ENCODE results near the gene TXNIP. TPM values are rescaled to one million over a fixed set of nuclear protein-coding genes. Genes with fewer than 3 reads are reported as not detected.

The TXNIP gene
- total and polyA plus RNA-seq, 2 experiments from 2014 or later: 22.8 to 29.1 TPM

DNA sequence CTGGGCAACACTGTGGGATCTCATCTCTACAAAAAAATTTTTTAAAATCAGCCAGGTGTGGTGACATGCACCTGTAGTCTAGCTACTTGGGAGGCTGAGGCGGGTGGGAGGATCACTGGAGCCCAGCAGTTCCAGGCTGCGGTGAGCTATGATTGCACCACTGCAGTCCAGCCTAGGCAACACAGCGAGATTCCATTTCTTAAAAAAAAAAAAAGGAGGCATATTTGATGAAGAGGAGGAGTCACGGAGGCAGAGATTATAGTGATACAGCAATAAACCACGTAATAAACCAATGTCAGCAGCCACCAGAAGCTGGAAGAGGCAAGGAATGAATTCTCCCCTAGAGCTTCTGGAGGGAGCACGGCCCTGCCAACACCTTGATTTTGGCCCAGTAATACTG, 42.5 kb downstream of the TXNIP start (continued):
- TF ChIP-seq, protein P1, sequence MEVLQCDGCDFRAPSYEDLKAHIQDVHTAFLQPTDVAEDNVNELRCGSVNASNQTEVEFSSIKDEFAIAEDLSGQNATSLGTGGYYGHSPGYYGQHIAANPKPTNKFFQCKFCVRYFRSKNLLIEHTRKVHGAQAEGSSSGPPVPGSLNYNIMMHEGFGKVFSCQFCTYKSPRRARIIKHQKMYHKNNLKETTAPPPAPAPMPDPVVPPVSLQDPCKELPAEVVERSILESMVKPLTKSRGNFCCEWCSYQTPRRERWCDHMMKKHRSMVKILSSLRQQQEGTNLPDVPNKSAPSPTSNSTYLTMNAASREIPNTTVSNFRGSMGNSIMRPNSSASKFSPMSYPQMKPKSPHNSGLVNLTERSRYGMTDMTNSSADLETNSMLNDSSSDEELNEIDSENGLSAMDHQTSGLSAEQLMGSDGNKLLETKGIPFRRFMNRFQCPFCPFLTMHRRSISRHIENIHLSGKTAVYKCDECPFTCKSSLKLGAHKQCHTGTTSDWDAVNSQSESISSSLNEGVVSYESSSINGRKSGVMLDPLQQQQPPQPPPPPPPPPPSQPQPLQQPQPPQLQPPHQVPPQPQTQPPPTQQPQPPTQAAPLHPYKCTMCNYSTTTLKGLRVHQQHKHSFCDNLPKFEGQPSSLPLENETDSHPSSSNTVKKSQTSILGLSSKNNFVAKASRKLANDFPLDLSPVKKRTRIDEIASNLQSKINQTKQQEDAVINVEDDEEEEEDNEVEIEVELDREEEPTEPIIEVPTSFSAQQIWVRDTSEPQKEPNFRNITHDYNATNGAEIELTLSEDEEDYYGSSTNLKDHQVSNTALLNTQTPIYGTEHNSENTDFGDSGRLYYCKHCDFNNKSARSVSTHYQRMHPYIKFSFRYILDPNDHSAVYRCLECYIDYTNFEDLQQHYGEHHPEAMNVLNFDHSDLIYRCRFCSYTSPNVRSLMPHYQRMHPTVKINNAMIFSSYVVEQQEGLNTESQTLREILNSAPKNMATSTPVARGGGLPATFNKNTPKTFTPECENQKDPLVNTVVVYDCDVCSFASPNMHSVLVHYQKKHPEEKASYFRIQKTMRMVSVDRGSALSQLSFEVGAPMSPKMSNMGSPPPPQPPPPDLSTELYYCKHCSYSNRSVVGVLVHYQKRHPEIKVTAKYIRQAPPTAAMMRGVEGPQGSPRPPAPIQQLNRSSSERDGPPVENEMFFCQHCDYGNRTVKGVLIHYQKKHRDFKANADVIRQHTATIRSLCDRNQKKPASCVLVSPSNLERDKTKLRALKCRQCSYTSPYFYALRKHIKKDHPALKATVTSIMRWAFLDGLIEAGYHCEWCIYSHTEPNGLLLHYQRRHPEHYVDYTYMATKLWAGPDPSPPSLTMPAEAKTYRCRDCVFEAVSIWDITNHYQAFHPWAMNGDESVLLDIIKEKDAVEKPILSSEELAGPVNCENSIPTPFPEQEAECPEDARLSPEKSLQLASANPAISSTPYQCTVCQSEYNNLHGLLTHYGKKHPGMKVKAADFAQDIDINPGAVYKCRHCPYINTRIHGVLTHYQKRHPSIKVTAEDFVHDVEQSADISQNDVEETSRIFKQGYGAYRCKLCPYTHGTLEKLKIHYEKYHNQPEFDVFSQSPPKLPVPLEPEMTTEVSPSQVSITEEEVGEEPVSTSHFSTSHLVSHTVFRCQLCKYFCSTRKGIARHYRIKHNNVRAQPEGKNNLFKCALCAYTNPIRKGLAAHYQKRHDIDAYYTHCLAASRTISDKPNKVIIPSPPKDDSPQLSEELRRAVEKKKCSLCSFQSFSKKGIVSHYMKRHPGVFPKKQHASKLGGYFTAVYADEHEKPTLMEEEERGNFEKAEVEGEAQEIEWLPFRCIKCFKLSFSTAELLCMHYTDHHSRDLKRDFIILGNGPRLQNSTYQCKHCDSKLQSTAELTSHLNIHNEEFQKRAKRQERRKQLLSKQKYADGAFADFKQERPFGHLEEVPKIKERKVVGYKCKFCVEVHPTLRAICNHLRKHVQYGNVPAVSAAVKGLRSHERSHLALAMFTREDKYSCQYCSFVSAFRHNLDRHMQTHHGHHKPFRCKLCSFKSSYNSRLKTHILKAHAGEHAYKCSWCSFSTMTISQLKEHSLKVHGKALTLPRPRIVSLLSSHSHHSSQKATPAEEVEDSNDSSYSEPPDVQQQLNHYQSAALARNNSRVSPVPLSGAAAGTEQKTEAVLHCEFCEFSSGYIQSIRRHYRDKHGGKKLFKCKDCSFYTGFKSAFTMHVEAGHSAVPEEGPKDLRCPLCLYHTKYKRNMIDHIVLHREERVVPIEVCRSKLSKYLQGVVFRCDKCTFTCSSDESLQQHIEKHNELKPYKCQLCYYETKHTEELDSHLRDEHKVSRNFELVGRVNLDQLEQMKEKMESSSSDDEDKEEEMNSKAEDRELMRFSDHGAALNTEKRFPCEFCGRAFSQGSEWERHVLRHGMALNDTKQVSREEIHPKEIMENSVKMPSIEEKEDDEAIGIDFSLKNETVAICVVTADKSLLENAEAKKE (CRISPR knock-in tag; IDR thresholded peaks at IDR 0.05): no peak
- TF ChIP-seq JUNB (IDR thresholded peaks at IDR 0.05; ENCODE audit: unreplicated experiment) (no peak), CREB1 (CRISPR knock-in tag; IDR thresholded peaks at IDR 0.05; ENCODE audit: low read depth) (no peak), POLR2AphosphoS5 (IDR thresholded peaks at IDR 0.05; ENCODE audit: low read depth) (no peak), EZH2phosphoT487 (IDR thresholded peaks at IDR 0.05; ENCODE audit: unreplicated experiment) (no peak)

- Histone ChIP-seq H3K4me3 (no peak overlapping the region), H3K27me3 (ENCODE audit: insufficient read depth) (peaks cover 43% of the 10 kb centered on the region), H4K20me1 (replicated peaks; ENCODE audit: insufficient read depth) (no peaks in the 10 kb centered on the region), H3K36me3 (ENCODE audit: insufficient read depth) (no peaks in the 10 kb centered on the region), H3K27ac (ENCODE audit: low read depth) (no peak overlapping the region), H3F3A (replicated peaks; ENCODE audit: low read depth) (no peaks in the 10 kb centered on the region; the same call in 1 of the 2 replicates), H3K4me2 (no peak overlapping the region), H3K9me2 (ENCODE audit: insufficient read depth) (no peaks in the 10 kb centered on the region), H3K79me2 (replicated peaks; ENCODE audit: insufficient read depth) (no peaks in the 10 kb centered on the region), H3K4me1 (ENCODE audit: insufficient read depth) (peaks cover 9% of the 10 kb centered on the region), H2AFZ (no peak overlapping the region)
- peaks cover 15% of the 10 kb centered on the region for H3K27me3 Mint-ChIP-seq (ENCODE audit: insufficient read depth, low read depth, poor library complexity)
- no peak overlapping the region for H3K4me3 Mint-ChIP-seq
- peaks cover 15% of the 10 kb centered on the region for H3K4me1 Mint-ChIP-seq
- no peaks in the 10 kb centered on the region for H3K9me3 Mint-ChIP-seq
- ATAC-seq: no peak
- H3K36me3 Mint-ChIP-seq (ENCODE audit: low read depth): no peaks in the 10 kb centered on the region; the same call in 2 of the 3 replicates
- no peak for DNase-seq (ENCODE audit: low spot score)
- H3K27ac Mint-ChIP-seq: no peak overlapping the region
- TF ChIP-seq CTCF (conservative IDR thresholded peaks at IDR 0.05; ENCODE audit: low read depth in 2 of 2) (no peak), EZH2phosphoT487 (IDR thresholded peaks at IDR 0.05; ENCODE audit: unreplicated experiment) (no peak), ZNF331 (CRISPR knock-in tag; IDR thresholded peaks at IDR 0.05; ENCODE audit: low read depth) (no peak), STAT1 (IDR thresholded peaks at IDR 0.05; ENCODE audit: unreplicated experiment) (no peak)
- TF ChIP-seq, protein P1 (CRISPR knock-in tag; IDR thresholded peaks at IDR 0.05): no peak
These were observed 43.5 kb downstream of the TXNIP start for GRCh38 chr1:145952903-145953302.
